A549 (cell line): ENCODE measurements around the gene NDUFB11. TPM values are rescaled to one million over a fixed set of nuclear protein-coding genes. Genes with fewer than 3 reads are reported as not detected.

Source experiments
- ATAC-seq, 2 experiments: fragments of 200-7000 bp in 1 of 2; fragments of >200 bp in 1 of 2; cut with Nextera tagmentation in 1 of 2; cut with Tn5 transposase in 1 of 2; 3 replicates each; pipeline versions ENCODE4 v1.8.0 to v1.9.1; 2018 to 2020; ENCODE audit warnings: mild to moderate bottlenecking in 1 of 2, moderate library complexity in 1 of 2
- CTCF ChIA-PET: fragments of 300-600 bp; sonication (Branson Sonifier 250); formaldehyde crosslinking; extraction: SDS; loops from one replicate; lab custom pipeline; 2021; ENCODE audit warnings: antibody characterized with exemption, inconsistent platforms; lab: Yijun Ruan, JAX
- POLR2A ChIA-PET: fragments of 350-600 bp; formaldehyde crosslinking; extraction: SDS; loops from one replicate; lab custom pipeline; 2021; ENCODE audit warnings: antibody characterized with exemption, inconsistent platforms; lab: Yijun Ruan, JAX
- DNase-seq, 2 experiments: peaks; one replicate each; pipeline versions ENCODE4 v3.0.0 to v3.0.0-alpha.2; 2011 to 2016; ENCODE audit warnings: low read depth in 1 of 2, low spot score in 1 of 2
- FAIRE-seq: peaks from 2 replicates; lab custom pipeline; 2011; peaks lifted over from hg19 to GRCh38; lab: Jason Lieb, UNC
- H3K27ac ChIP-seq, 2 experiments: fragments of >200 bp; sonication (Bioruptor Twin); formaldehyde crosslinking; 3 replicates each; pipeline ENCODE4 v1.5.1; 2016 to 2017
- H3K4me1 ChIP-seq: fragments of >200 bp; sonication (Bioruptor Twin); formaldehyde crosslinking; 3 replicates; pipeline ENCODE4 v1.6.1; 2016
- H3K4me2 ChIP-seq: fragments of >200 bp; sonication (Bioruptor Twin); formaldehyde crosslinking; 3 replicates; pipeline ENCODE4 v1.6.1; 2016
- H3K4me3 ChIP-seq: fragments of >200 bp; sonication (Bioruptor Twin); formaldehyde crosslinking; 3 replicates; pipeline ENCODE4 v1.5.1; 2016
- H3K9me3 ChIP-seq: fragments of >200 bp; sonication (Bioruptor Twin); formaldehyde crosslinking; 3 replicates; pipeline ENCODE4 v1.6.1; 2016
- ATOH8 ChIP-seq: fragments of 250-450 bp; sonication (Bioruptor Pico); IDR thresholded peaks from 2 replicates; pipeline ENCODE4 v1.5.0; 2020; ENCODE audit warnings: low read depth, mild to moderate bottlenecking, moderate library complexity
- BCL3 ChIP-seq: fragments of >200 bp; sonication (Bioruptor Twin); formaldehyde crosslinking; IDR thresholded peaks from 3 replicates; pipeline ENCODE4 v1.6.1; 2016
- CHD4 ChIP-seq: fragments of 200-600 bp; sonication (generic); IDR thresholded peaks from 2 replicates; pipeline ENCODE4 v1.6.1; 2016; ENCODE audit warnings: antibody characterized with exemption, mild to moderate bottlenecking, borderline replicate concordance
- CTCF ChIP-seq: fragments of >200 bp; sonication (Bioruptor Twin); formaldehyde crosslinking; IDR thresholded peaks from 3 replicates; pipeline ENCODE4 v1.5.1; 2016
- ESRRA ChIP-seq: fragments of 150-350 bp; IDR thresholded peaks from 2 replicates; pipeline ENCODE4 v1.6.1; 2014; ENCODE audit warnings: mild to moderate bottlenecking, low read length, borderline replicate concordance
- FOSL2 ChIP-seq, 2 experiments: fragments of 450-650 bp in 1 of 2; fragments of >200 bp in 1 of 2; sonication (Bioruptor Twin) in 1 of 2; formaldehyde crosslinking; IDR thresholded peaks; 2 replicates each; pipeline versions ENCODE4 v1.5.0 to v1.6.1; 2016 to 2020; ENCODE audit warnings: mild to moderate bottlenecking in 1 of 2, moderate library complexity in 1 of 2
- GATA3 ChIP-seq: IDR thresholded peaks from 2 replicates; pipeline ENCODE4 v1.6.1; 2012; ENCODE audit warnings: borderline replicate concordance
- HOXA7 ChIP-seq: fragments of 250-450 bp; sonication (Bioruptor Pico); IDR thresholded peaks from 2 replicates; pipeline ENCODE4 v1.5.0; 2020; ENCODE audit warnings: mild to moderate bottlenecking, moderate library complexity
- HOXB5 ChIP-seq: fragments of 250-450 bp; sonication (Bioruptor Pico); IDR thresholded peaks from 2 replicates; pipeline ENCODE4 v1.5.0; 2020; ENCODE audit warnings: mild to moderate bottlenecking, moderate library complexity
- JUNB ChIP-seq: fragments of >200 bp; sonication (Bioruptor Twin); formaldehyde crosslinking; IDR thresholded peaks from 2 replicates; pipeline ENCODE4 v1.6.1; 2016
- KDM5A ChIP-seq: fragments of 200-600 bp; sonication (generic); IDR thresholded peaks from 2 replicates; pipeline ENCODE4 v1.6.1; 2016; ENCODE audit warnings: antibody characterized with exemption, mild to moderate bottlenecking
- MAFK ChIP-seq: fragments of 450-650 bp; IDR thresholded peaks from 2 replicates; pipeline ENCODE4 v1.6.1; 2014; ENCODE audit not compliant: partially characterized antibody
- MAX ChIP-seq: IDR thresholded peaks from 2 replicates; pipeline ENCODE4 v1.6.1; 2012
- MAZ ChIP-seq: fragments of 150-350 bp; IDR thresholded peaks from 2 replicates; pipeline ENCODE4 v1.6.1; 2014; ENCODE audit warnings: antibody characterized with exemption, low read depth, low read length, borderline replicate concordance
- NPAS2 ChIP-seq: fragments of 250-450 bp; sonication (Bioruptor Pico); IDR thresholded peaks from 2 replicates; pipeline ENCODE4 v1.8.0; 2022; ENCODE audit warnings: mild to moderate bottlenecking, moderate library complexity, borderline replicate concordance
- REST ChIP-seq: fragments of 200-600 bp; sonication (generic); IDR thresholded peaks from 2 replicates; pipeline ENCODE4 v1.6.1; 2016; ENCODE audit warnings: antibody characterized with exemption, mild to moderate bottlenecking, moderate library complexity
- RFX5 ChIP-seq: fragments of 450-650 bp; IDR thresholded peaks from 2 replicates; pipeline ENCODE4 v1.7.1; 2014; ENCODE audit warnings: antibody characterized with exemption, mild to moderate bottlenecking, moderate library complexity
- SMC3 ChIP-seq: fragments of >200 bp; sonication (Bioruptor Twin); formaldehyde crosslinking; IDR thresholded peaks from 3 replicates; pipeline ENCODE4 v1.6.1; 2018; ENCODE audit warnings: inconsistent platforms
- ZC3H11A ChIP-seq: fragments of 450-650 bp; IDR thresholded peaks from 2 replicates; pipeline ENCODE4 v1.6.1; 2014; ENCODE audit warnings: antibody characterized with exemption, mild to moderate bottlenecking
- ZFP36 ChIP-seq: fragments of 450-650 bp; IDR thresholded peaks from 2 replicates; pipeline ENCODE4 v1.6.1; 2014; ENCODE audit warnings: borderline replicate concordance; ENCODE audit not compliant: partially characterized antibody
- ZNF302 ChIP-seq: fragments of 250-450 bp; sonication (Bioruptor Pico); IDR thresholded peaks from 2 replicates; pipeline ENCODE4 v1.9.0; 2021; ENCODE audit warnings: inconsistent platforms, mild to moderate bottlenecking, moderate library complexity
- WGBS: methylation state at CpG from one replicate; pipeline ENCODE4 v1.1.6; 2017; ENCODE audit errors: missing lambda C conversion rate; 5-methylcytosine and 5-hydroxymethylcytosine counted together
- polyA plus RNA-seq, 4 experiments: library from polyadenylated mRNA; depleted of rRNA in 3 of 4; stranded (reverse); fragments of >200 nt; fragmentation: RNase III in 1 of 4; extraction: RNeasy Plus Mini Kit Qiagen cat#74134 plus additional on column Dnase treatment in 1 of 4; gene quantifications; 2 replicates in 3 of 4; 3 replicates in 1 of 4; pipeline ENCODE4 v1.2.3, GENCODE V29; 2011 to 2017

The NDUFB11 gene
- polyA plus RNA-seq, 2 of the 4 experiments (the other 2 are of a cell fraction) = 84.5 to 147 TPM

- POLR2A ChIA-PET = no interaction called here
- TF ChIP-seq CHD4 (no peak), REST (no peak), ZNF302 (no peak), ESRRA (no peak), MAFK (no peak), JUNB (no peak)
- TF ChIP-seq, all 56 proteins: peak for 0
- CTCF ChIA-PET = interaction anchor here (1.6 kb wide), 1 partner anchor 339 kb away, joined by 3 read pairs; no protein-coding TSS in a partner anchor
- no peak for ATAC-seq
- no peak for FAIRE-seq
- no peaks in the 10 kb centered on the region for H3K9me3 ChIP-seq
- H3K27ac ChIP-seq = no peak overlapping the region
- no peaks in the 10 kb centered on the region for H3K4me1 ChIP-seq
- WGBS = 96% methylated on average over 4 of the region's 4 CpGs
- H3K4me3 ChIP-seq = no peak overlapping the region
- no peak for DNase-seq
- no peak overlapping the region for H3K4me2 ChIP-seq
Observed at GRCh38 chrX:47184486-47184885, 40.0 kb upstream of the NDUFB11 start.

GRCh38 chrX:47182106-47182700, 37.7 kb upstream of the NDUFB11 start:
- DNase-seq (no peak), FAIRE-seq (no peak), ATAC-seq (no peak)
- ChIA-PET POLR2A (no interaction called here), CTCF (interaction anchor here (1.6 kb wide), 1 partner anchor 341 kb away, joined by 4 read pairs; no protein-coding TSS in a partner anchor)
- H3K4me1 ChIP-seq = no peaks in the 10 kb centered on the region
- H3K27ac ChIP-seq = no peak overlapping the region
- no peak overlapping the region for H3K4me2 ChIP-seq
- H3K9me3 ChIP-seq = no peaks in the 10 kb centered on the region
- WGBS = 90% methylated on average over 8 of the region's 9 CpGs
- TF ChIP-seq HOXB5 (no peak), ZC3H11A (no peak), FOSL2 (IDR thresholded peaks at IDR 0.05) (no peak), FOSL2 (CRISPR knock-in tag; IDR thresholded peaks at IDR 0.05) (no peak), MAZ (no peak), ATOH8 (CRISPR knock-in tag) (no peak), SMC3 (no peak), CTCF (no peak), KDM5A (no peak), NPAS2 (CRISPR knock-in tag) (no peak), ESRRA (no peak), RFX5 (no peak), BCL3 (no peak), ZFP36 (no peak), GATA3 (no peak), ZNF302 (no peak), MAX (no peak), JUNB (no peak), HOXA7 (no peak)
- no peak overlapping the region for H3K4me3 ChIP-seq
